Activated T-cell treated with anti-CD3 and anti-CD28 coated beads, Interleukin-2, amount 50 U/mL, for 48 hours (primary cell): ENCODE measurements around the gene KLHL21.
"Not testable (repeated sequence)": the region's sequence is repeated elsewhere in the genome, so short reads cannot be mapped to it uniquely, and the experiment has no call there.

Source experiments
- DNase-seq, 2 experiments: peaks; one replicate each; pipeline ENCODE4 v3.0.0-alpha.2; 2020

Gene KLHL21

GRCh38 chr1:6602669-6603237 lies at the start of gene KLHL21:
Gene KLHL21 (minus strand): TSS chr1:6602869. CDS start chr1:6602817, 52 bp downstream.
- DNase-seq: peak; percentile 90 to 94

GRCh38 chr1:6651909-6652308 lies 49.2 kb upstream of the KLHL21 start:
- DNase-seq: no peak

- DNase-seq: no peak
Observed at GRCh38 chr1:6648556-6648955, 45.9 kb upstream of the KLHL21 start.

- DNase-seq: peak in 1 of 2 experiments; percentile 29
Observed at GRCh38 chr1:6646499-6647148, 44.0 kb upstream of the KLHL21 start.

GRCh38 chr1:6645018-6645417 lies 42.3 kb upstream of the KLHL21 start:
- DNase-seq: no peak

- DNase-seq: not testable (repeated sequence)
Observed at GRCh38 chr1:6640867-6641266, 38.2 kb upstream of the KLHL21 start.

- DNase-seq: no peak
Observed at GRCh38 chr1:6638226-6638625, 35.6 kb upstream of the KLHL21 start.

- no peak for DNase-seq
Observed at GRCh38 chr1:6637770-6638169, 35.1 kb upstream of the KLHL21 start.

- DNase-seq: not testable (repeated sequence)
Observed at GRCh38 chr1:6636778-6637177, 34.1 kb upstream of the KLHL21 start.

- DNase-seq: no peak
Observed at GRCh38 chr1:6635910-6636760, 33.5 kb upstream of the KLHL21 start.

GRCh38 chr1:6635161-6635909 lies 32.7 kb upstream of the KLHL21 start:
- DNase-seq: no peak

- peak; percentile 62 to 63 for DNase-seq
Observed at GRCh38 chr1:6634371-6635052, 31.8 kb upstream of the KLHL21 start.

GRCh38 chr1:6632588-6633514 lies 30.2 kb upstream of the KLHL21 start:
- no peak for DNase-seq

GRCh38 chr1:6631058-6631457 lies 28.4 kb upstream of the KLHL21 start:
- DNase-seq: no peak

- DNase-seq: no peak
Observed at GRCh38 chr1:6630027-6630426, 27.4 kb upstream of the KLHL21 start.

- DNase-seq: no peak
Observed at GRCh38 chr1:6628971-6629479, 26.4 kb upstream of the KLHL21 start.

GRCh38 chr1:6627841-6628545 lies 25.3 kb upstream of the KLHL21 start:
- DNase-seq: no peak

GRCh38 chr1:6627031-6627430 lies 24.4 kb upstream of the KLHL21 start:
- DNase-seq: no peak

GRCh38 chr1:6625584-6626149 lies 23.0 kb upstream of the KLHL21 start:
- DNase-seq: peak; percentile 43 to 45
